Cardiac fibroblast (primary cell): ENCODE results near the gene ZBTB45.
A peak's percentile ranks its signal among the peaks of the same experiment; 100 is the strongest.
"Not testable (repeated sequence)": the region's sequence is repeated elsewhere in the genome, so short reads cannot be mapped to it uniquely, and the experiment has no call there.

ENCODE experiments used
- DNase-seq, 2 donors: peaks; one replicate each; pipeline versions ENCODE4 v3.0.0 to v3.0.0-alpha.2; 2010; ENCODE audit warnings: low read depth in 2 of 2
- H3K4me3 ChIP-seq, 2 donors: replicated peaks in 1 of 2; 1 replicate in 1 of 2; 2 replicates in 1 of 2; pipeline ENCODE4 v1.5.1; 2011; ENCODE audit warnings: low read depth in 2 of 2, low read length in 2 of 2, mild to moderate bottlenecking in 2 of 2, moderate library complexity in 1 of 2
- TF ChIP-seq, protein P1 (sequence below): IDR thresholded peaks from one replicate; pipeline ENCODE4 v1.5.1; 2011; ENCODE audit warnings: low read depth, mild to moderate bottlenecking, low read length, inconsistent platforms

The ZBTB45 gene

DNA sequence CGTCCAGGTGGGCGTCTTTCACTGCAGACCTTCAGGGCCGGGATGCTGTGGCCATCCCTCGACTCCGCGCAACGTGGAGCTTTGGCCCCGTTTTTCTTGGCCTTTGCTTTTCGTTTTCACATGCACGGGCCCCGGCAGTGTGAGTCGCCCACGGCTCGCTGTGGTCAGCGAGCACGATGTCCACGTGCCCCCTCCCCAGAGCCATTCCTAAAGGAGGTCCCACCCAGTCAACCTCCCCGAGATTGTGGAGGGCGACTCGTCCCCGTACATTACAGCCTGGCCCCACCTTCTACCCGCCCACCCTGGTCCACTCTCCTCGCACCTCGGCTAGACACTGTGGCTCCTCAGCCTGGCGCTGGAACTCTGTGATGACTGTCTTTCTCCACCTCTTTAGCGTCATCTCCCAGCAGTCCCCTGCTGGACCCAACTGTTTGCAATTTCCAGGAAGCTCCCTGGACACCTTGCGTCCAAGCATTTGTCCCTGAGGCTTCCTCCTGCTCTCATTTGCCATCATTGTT is 43.1 kb downstream of the ZBTB45 start:
- DNase-seq: peak; percentile 27 to 29
- H3K4me3 ChIP-seq: peak overlapping the region; percentile 62 to 70

DNA sequence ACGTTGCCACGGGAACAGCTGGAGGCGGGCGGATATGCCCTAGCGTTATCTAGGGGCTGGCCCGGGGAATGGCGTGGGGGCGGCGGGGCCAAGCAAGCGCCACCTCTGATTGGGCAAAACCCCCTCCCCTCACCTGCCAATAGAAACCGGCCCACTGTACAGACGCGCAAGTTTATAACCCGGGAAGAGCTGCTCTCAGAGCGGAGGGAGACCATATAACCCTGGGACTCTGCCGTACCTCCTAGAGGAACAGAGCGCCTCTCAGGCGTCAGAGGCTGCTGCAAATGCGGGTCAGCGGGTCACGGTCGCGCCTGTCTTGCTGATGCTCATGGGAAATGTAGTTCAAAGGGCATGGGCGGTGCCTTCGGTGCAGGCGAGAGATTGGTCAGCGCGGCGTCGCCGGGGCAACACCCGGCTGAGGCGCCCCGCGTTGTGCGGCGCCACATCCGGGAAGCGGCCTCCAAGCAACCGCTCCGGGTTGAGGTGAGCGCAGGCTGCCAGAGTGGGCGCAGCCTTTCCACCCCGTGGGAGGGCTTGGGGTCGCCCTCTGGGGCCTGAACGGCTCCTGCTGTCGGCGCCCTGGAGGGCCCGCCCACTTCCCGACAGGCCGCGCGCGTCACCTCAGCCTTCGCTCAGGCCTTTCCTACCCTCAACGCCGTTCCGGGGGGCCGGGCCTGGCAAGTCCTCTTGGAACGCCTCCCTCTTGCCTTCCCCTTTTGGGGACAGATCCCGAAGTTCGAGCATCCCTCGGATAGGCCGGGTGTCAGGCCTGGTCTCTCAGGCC is 43.7 kb downstream of the ZBTB45 start, which contains the start of gene ZNF446:
ZNF446 (plus strand) TSS at position 639 of the 784 bp plus-strand sequence. CDS start 867 bp downstream, outside the sequence.
- TF ChIP-seq, protein P1, sequence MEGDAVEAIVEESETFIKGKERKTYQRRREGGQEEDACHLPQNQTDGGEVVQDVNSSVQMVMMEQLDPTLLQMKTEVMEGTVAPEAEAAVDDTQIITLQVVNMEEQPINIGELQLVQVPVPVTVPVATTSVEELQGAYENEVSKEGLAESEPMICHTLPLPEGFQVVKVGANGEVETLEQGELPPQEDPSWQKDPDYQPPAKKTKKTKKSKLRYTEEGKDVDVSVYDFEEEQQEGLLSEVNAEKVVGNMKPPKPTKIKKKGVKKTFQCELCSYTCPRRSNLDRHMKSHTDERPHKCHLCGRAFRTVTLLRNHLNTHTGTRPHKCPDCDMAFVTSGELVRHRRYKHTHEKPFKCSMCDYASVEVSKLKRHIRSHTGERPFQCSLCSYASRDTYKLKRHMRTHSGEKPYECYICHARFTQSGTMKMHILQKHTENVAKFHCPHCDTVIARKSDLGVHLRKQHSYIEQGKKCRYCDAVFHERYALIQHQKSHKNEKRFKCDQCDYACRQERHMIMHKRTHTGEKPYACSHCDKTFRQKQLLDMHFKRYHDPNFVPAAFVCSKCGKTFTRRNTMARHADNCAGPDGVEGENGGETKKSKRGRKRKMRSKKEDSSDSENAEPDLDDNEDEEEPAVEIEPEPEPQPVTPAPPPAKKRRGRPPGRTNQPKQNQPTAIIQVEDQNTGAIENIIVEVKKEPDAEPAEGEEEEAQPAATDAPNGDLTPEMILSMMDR: no peak
- DNase-seq: peak; percentile 98 to 99
- peak within 1 kb of the TSS; percentile 62 to 70 for H3K4me3 ChIP-seq

More for the DNA sequence above, 43.1 kb downstream of the ZBTB45 start:
- TF ChIP-seq, protein P1: no peak

DNA sequence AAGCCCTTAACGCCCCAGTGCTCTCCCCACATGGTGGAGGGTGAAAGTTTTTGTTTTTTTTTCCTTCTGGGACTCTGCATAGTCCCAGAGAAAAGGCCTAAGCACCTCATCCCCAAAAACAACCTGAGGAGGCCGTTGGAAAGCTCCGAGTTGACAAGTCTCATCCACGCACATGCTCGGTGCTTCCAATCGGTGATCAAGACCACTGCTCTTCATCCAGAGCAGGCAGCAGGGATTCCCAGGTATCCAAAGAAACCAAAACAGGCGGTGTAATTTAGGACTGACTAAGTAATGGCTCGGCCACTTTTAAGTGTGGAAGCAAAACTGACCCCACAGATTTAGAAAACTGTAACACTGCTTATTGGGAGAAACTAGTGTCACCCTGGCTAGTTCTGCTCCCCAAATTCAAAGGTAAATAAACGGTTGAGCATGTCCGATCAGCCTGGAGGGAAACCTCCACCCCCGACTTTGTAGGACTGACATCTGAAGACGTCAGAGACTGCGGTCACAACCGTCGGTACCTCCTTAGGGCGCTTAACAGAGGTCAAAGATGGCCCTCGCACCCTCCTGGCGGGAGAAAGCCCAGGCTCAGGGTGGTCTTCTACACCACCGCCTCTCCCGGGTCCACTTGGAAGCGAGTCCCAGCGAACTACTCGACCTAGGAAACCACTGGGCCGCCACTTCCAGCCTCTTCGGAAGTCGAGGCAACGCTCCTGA is 44.5 kb downstream of the ZBTB45 start:
- peak overlapping the region; percentile 62 to 70 for H3K4me3 ChIP-seq
- no peak for DNase-seq
- TF ChIP-seq, protein P1: no peak

DNA sequence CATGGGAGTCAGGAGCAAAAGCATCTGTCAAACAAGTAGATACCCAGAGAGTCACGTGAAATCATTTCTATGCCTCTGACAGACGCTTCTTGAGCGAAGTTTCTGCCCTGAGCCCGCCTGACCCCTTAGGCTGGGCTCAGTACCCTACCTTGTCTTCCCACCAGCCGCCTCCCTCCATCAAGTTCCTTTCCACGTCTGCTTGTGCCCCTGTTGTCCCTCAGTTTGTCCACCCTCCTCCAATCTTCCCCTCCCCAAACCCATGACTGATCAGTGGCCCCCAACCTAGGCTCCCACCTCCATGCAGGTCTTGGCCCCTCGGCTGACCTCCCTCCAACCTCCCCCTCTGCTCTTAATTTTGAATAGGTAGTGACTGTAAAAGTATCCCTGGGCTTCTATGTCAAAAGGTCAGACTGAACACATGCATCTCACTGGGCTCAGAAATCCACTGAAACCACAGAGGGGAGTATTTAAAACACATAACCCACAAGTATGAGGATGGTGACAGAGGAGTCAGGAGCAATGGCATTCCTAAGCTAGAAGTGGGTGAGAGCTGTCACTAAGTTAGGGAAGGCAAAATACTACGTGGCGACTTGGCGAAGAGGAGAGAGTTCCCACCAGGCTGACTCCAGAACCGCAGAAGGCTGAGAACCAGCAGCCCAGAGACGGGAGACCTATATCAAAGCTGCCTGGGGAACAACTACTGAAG is 45.2 kb downstream of the ZBTB45 start:
- TF ChIP-seq, protein P1: no peak
- DNase-seq: peak; percentile 33 to 35
- H3K4me3 ChIP-seq: no peak overlapping the region

DNA sequence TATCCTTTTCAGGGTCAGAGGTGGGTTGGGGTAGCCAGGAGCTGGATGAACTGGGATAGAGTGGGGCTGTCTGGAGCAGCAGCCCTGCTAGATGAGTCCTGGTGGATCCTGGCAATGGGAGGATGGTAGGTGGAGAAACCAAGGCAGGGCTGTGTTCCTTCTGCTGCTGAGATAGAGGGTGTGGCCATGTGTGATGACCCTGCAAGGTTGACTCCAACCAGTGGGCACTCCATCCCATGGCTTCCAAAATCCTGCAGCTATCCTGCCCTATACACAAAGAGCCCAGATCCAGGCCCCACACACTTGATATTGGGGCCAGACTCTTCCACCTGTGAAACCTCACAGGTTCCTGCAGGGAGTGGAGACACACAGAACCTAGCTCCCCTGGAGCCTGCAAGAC is 45.8 kb downstream of the ZBTB45 start:
- no peak for DNase-seq
- no peak overlapping the region for H3K4me3 ChIP-seq
- TF ChIP-seq, protein P1: no peak

DNA sequence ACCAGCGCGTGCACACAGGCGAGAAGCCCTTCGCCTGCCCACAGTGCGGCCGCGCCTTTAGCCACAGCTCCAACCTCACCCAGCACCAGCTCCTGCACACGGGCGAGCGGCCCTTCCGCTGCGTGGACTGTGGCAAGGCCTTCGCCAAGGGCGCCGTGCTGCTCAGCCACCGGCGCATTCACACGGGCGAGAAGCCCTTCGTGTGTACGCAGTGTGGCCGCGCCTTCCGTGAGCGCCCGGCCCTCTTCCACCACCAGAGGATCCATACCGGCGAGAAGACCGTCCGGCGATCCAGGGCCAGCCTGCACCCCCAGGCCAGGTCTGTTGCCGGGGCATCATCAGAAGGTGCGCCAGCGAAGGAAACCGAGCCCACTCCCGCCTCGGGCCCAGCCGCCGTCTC is 47.9 kb downstream of the ZBTB45 start:
- no peak for DNase-seq
- TF ChIP-seq, protein P1: no peak
- H3K4me3 ChIP-seq: no peak overlapping the region

DNA sequence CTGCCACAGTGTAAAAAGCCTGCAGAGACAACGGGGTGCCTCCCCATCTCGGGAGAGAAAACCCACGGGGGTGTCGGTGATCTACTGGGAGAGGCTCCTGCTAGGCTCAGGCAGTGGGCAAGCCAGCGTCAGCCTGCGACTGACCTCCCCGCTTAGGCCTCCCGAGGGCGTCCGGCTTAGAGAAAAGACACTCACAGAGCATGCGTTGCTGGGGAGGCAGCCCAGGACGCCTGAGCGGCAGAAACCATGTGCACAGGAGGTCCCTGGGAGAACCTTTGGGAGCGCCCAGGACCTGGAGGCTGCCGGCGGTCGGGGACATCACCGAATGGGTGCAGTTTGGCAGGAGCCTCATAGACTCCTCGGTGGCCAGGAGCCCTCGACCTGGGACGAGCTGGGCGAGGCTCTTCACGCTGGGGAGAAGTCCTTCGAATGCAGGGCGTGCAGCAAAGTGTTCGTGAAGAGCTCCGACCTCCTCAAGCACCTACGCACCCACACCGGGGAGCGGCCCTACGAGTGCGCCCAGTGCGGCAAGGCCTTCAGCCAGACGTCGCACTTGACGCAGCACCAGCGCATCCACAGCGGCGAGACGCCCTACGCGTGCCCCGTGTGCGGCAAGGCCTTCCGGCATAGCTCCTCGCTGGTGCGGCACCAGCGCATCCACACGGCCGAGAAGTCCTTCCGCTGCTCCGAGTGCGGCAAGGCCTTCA is 48.6 kb downstream of the ZBTB45 start:
- not testable (repeated sequence) for H3K4me3 ChIP-seq, DNase-seq
